Ovary (tissue), 9 donors: ENCODE results near the gene PRADC1. TPM values are rescaled to one million over a fixed set of nuclear protein-coding genes. Genes with fewer than 3 reads are reported as not detected.

Experiments
- DNase-seq, 5 donors: peaks; one replicate each; pipeline ENCODE4 v3.0.0-alpha.2; 2019 to 2020
- H3K27ac ChIP-seq, 2 donors: fragments of 200-600 bp; one replicate each; pipeline versions ENCODE4 v1.5.1 to v1.8.0; 2019 to 2022
- H3K27me3 ChIP-seq: fragments of 200-600 bp; one replicate; pipeline ENCODE4 v1.8.0; 2022
- H3K36me3 ChIP-seq: fragments of 200-600 bp; sonication (generic); one replicate; pipeline ENCODE4 v1.5.1; 2019
- H3K4me1 ChIP-seq: one replicate; pipeline ENCODE4 v1.8.1; 2013; ENCODE audit warnings: mild to moderate bottlenecking, moderate library complexity; ENCODE audit not compliant: insufficient read depth
- H3K4me3 ChIP-seq: fragments of 200-600 bp; sonication (generic); one replicate; pipeline ENCODE4 v1.5.1; 2017
- H3K9me3 ChIP-seq, 2 donors: fragments of 200-600 bp in 1 of 2; sonication (generic) in 1 of 2; one replicate each; pipeline versions ENCODE4 v1.5.1 to v1.8.1; 2013 to 2019; ENCODE audit warnings: mild to moderate bottlenecking in 1 of 2, moderate library complexity in 1 of 2
- CTCF ChIP-seq, 3 donors: fragments of 450-650 bp in 2 of 3; fragments of 200-600 bp in 1 of 3; IDR thresholded peaks; one replicate each; pipeline versions ENCODE4 v1.5.1 to v1.8.0; 2016 to 2022; ENCODE audit warnings: antibody characterized with exemption in 3 of 3, mild to moderate bottlenecking in 1 of 3
- EP300 ChIP-seq: sonication (generic); formaldehyde crosslinking; IDR thresholded peaks from one replicate; pipeline ENCODE4 v1.6.1; 2017; ENCODE audit warnings: antibody characterized with exemption
- POLR2A ChIP-seq: fragments of 450-650 bp; IDR thresholded peaks from one replicate; pipeline ENCODE4 v1.6.1; 2017; ENCODE audit warnings: antibody characterized with exemption, mild to moderate bottlenecking, moderate library complexity
- WGBS, 3 donors: extraction: QIAGEN DNeasy Blood & Tissue Kit in 1 of 3; methylation state at CpG; one replicate each; pipeline versions ENCODE4 v1.1.5 to v1.1.7; 2013 to 2017; 5-methylcytosine and 5-hydroxymethylcytosine counted together
- intact Hi-C, 4 donors: fragments of 100-400 bp; cut with DNase I; formaldehyde crosslinking; loops; one replicate each; pipeline versions ENCODE4 v1.11.0 to v1.15.1; 2022 to 2023
- polyA plus RNA-seq, 2 donors: library from polyadenylated mRNA; stranded (reverse); fragments of 200-250 nt in 1 of 2; fragments of 350-450 nt in 1 of 2; fragmentation: Illumina TruSeq in 1 of 2; extraction: RNeasy Lipid Tissue Mini Kit (QIAGEN cat#74804) in 1 of 2; gene quantifications; one replicate each; pipeline ENCODE4 v1.2.3, GENCODE V29; 2013 to 2014
- total RNA-seq, 7 donors: library from RNA; depleted of rRNA in 2 of 7; stranded (reverse); fragments of >200 nt in 2 of 7; fragmentation: NEBNext Ultra II Directional in 3 of 7; extraction: Animal tissue kit (Norgen Biotek cat#: 25700) in 3 of 7; gene quantifications; one replicate each; pipeline versions ENCODE4 v1.1.0 to v1.2.4, GENCODE V29; 2016 to 2023
- donor health status: DM: no; HTN: no; CAD: no; lungs with moderate emphysema.
- donor health status: DM: no; HTN: no; CAD: no.
- donor health status: Bipolar disorder and iron deficiency.
- donor health status: DM: yes; HTN: yes; CAD: no.
- donor health status: DM: no; HTN: no; CAD: no.
- donor health status: DM: yes; HTN: yes; CAD: no.

PRADC1 gene
- total and polyA plus RNA-seq, 9 donors = 7.7 to 19.7 (median 11.8) TPM

GRCh38 chr2:73210019-73210418 is 23.0 kb downstream of the PRADC1 start:
- Histone ChIP-seq H3K4me1 (peaks cover 1% of the 10 kb centered on the region), H3K27me3 (no peaks in the 10 kb centered on the region), H3K9me3 (no peaks in the 10 kb centered on the region), H3K27ac (no peak overlapping the region), H3K4me3 (no peak overlapping the region), H3K36me3 (no peaks in the 10 kb centered on the region)
- intact Hi-C loops = no loop called here
- no peak for DNase-seq
- no peak for TF ChIP-seq POLR2A
- TF ChIP-seq CTCF (IDR thresholded peaks at IDR 0.05) = no peak
- TF ChIP-seq EP300 = no peak
- WGBS, 3 donors = 70 to 72% (median 72%) methylated on average over 4 of the region's 4 CpGs

GRCh38 chr2:73208258-73208657 is 24.8 kb downstream of the PRADC1 start:
- no peak for DNase-seq
- Histone ChIP-seq H3K27ac (no peak overlapping the region), H3K27me3 (peaks cover 4% of the 10 kb centered on the region), H3K9me3 (no peaks in the 10 kb centered on the region), H3K36me3 (no peaks in the 10 kb centered on the region), H3K4me3 (no peak overlapping the region), H3K4me1 (no peaks in the 10 kb centered on the region)
- intact Hi-C loops = no loop called here
- WGBS, 3 donors = 34 to 39% (median 37%) methylated on average over 3 of the region's 3 CpGs
- no peak for TF ChIP-seq CTCF (IDR thresholded peaks at IDR 0.05)
- TF ChIP-seq POLR2A = no peak
- no peak for TF ChIP-seq EP300

GRCh38 chr2:73205611-73206010 is 27.4 kb downstream of the PRADC1 start:
- WGBS, 3 donors = 81 to 88% (median 82%) methylated on average over 6 of the region's 6 CpGs
- H3K9me3 ChIP-seq = no peaks in the 10 kb centered on the region
- no peak overlapping the region for H3K27ac ChIP-seq
- DNase-seq = no peak
- H3K36me3 ChIP-seq = no peaks in the 10 kb centered on the region
- TF ChIP-seq POLR2A (no peak), CTCF (IDR thresholded peaks at IDR 0.05) (no peak)
- H3K27me3 ChIP-seq = peaks cover 8% of the 10 kb centered on the region
- H3K4me3 ChIP-seq = no peak overlapping the region
- intact Hi-C loops = no loop called here
- peaks cover 2% of the 10 kb centered on the region for H3K4me1 ChIP-seq

- WGBS, 3 donors = 3 to 5% (median 4%) methylated on average over 34 to 44 of the region's 44 CpGs
- TF ChIP-seq POLR2A (no peak), EP300 (no peak), CTCF (IDR thresholded peaks at IDR 0.05) (no peak)
- Histone ChIP-seq H3K9me3 (no peaks in the 10 kb centered on the region), H3K27me3 (peaks cover 8% of the 10 kb centered on the region), H3K36me3 (no peaks in the 10 kb centered on the region), H3K27ac (no peak overlapping the region), H3K4me3 (no peak overlapping the region), H3K4me1 (peaks cover 2% of the 10 kb centered on the region)
- intact Hi-C loops = no loop called here
- no peak for DNase-seq
Observed at GRCh38 chr2:73203055-73203681, 29.9 kb downstream of the PRADC1 start.
